ENCODE data around the gene CTDP1. TPM values are rescaled to one million over a fixed set of nuclear protein-coding genes. Genes with fewer than 3 reads are reported as not detected.
A peak's percentile ranks its signal among the peaks of the same experiment; 100 is the strongest.

CTDP1 gene
- total RNA-seq, 1 donor from 2014 or later, result 22.8 TPM

- peaks cover 23% of the 10 kb centered on the region for H3K36me3 Mint-ChIP-seq (ENCODE audit: low read depth)
- no peaks in the 10 kb centered on the region for H3K9me3 Mint-ChIP-seq
- H3K27me3 Mint-ChIP-seq (ENCODE audit: low read depth), result no peaks in the 10 kb centered on the region
- DNase-seq (ENCODE audit: low read depth, low spot score), result no peak
- H3K4me1 Mint-ChIP-seq, result no peaks in the 10 kb centered on the region
- H3K4me3 Mint-ChIP-seq, result no peak overlapping the region
- H3K27ac Mint-ChIP-seq (ENCODE audit: unreplicated experiment), result no peak overlapping the region
- no peak for TF ChIP-seq CTCF (conservative IDR thresholded peaks at IDR 0.05)
These were observed 67.7 kb downstream of the CTDP1 start for GRCh38 chr18:79747156-79747845.

GRCh38 chr18:79748321-79749180, 68.9 kb downstream of the CTDP1 start:
- Mint-ChIP-seq H3K36me3 (ENCODE audit: low read depth) (peaks cover 19% of the 10 kb centered on the region), H3K9me3 (no peaks in the 10 kb centered on the region), H3K4me3 (no peak overlapping the region), H3K27me3 (ENCODE audit: low read depth) (no peaks in the 10 kb centered on the region), H3K27ac (ENCODE audit: unreplicated experiment) (peak overlapping the region; percentile 27), H3K4me1 (no peaks in the 10 kb centered on the region)
- no peak for DNase-seq (ENCODE audit: low read depth, low spot score)
- no peak for TF ChIP-seq CTCF (conservative IDR thresholded peaks at IDR 0.05)

- Mint-ChIP-seq H3K9me3 (no peaks in the 10 kb centered on the region), H3K36me3 (ENCODE audit: low read depth) (peaks cover 12% of the 10 kb centered on the region), H3K4me3 (no peak overlapping the region), H3K27ac (ENCODE audit: unreplicated experiment) (peak overlapping the region; percentile 93), H3K27me3 (ENCODE audit: low read depth) (no peaks in the 10 kb centered on the region), H3K4me1 (no peaks in the 10 kb centered on the region)
- no peak for DNase-seq (ENCODE audit: low read depth, low spot score)
- no peak for TF ChIP-seq CTCF (conservative IDR thresholded peaks at IDR 0.05)
These were observed 69.9 kb downstream of the CTDP1 start for GRCh38 chr18:79749251-79750191.

GRCh38 chr18:79750980-79751571, 71.5 kb downstream of the CTDP1 start:
- H3K36me3 Mint-ChIP-seq (ENCODE audit: low read depth), result peaks cover 10% of the 10 kb centered on the region
- no peak overlapping the region for H3K4me3 Mint-ChIP-seq
- no peak overlapping the region for H3K27ac Mint-ChIP-seq (ENCODE audit: unreplicated experiment)
- no peak for TF ChIP-seq CTCF (conservative IDR thresholded peaks at IDR 0.05)
- H3K4me1 Mint-ChIP-seq, result no peaks in the 10 kb centered on the region
- no peaks in the 10 kb centered on the region for H3K27me3 Mint-ChIP-seq (ENCODE audit: low read depth)
- H3K9me3 Mint-ChIP-seq, result no peaks in the 10 kb centered on the region
- DNase-seq (ENCODE audit: low read depth, low spot score), result no peak
